GM23338 (cell line): ENCODE results near the gene MOXD1. TPM values are rescaled to one million over a fixed set of nuclear protein-coding genes. Genes with fewer than 3 reads are reported as not detected.

Experiments
- ATAC-seq: fragments of 200-7000 bp; cut with Tn5 transposase; 3 replicates; pipeline ENCODE4 v1.9.1; 2020
- DNase-seq: peaks from one replicate; pipeline ENCODE4 v3.0.0-alpha.2; 2015; ENCODE audit warnings: low spot score
- H2AFZ ChIP-seq: fragments of 200-600 bp; sonication (generic); 2 replicates; pipeline ENCODE4 v1.8.0; 2016; ENCODE audit warnings: antibody characterized with exemption, mild to moderate bottlenecking, moderate library complexity
- H3F3A ChIP-seq: fragments of 200-600 bp; sonication (generic); replicated peaks from 2 replicates; pipeline ENCODE4 v1.8.0; 2017; ENCODE audit warnings: antibody characterized with exemption, mixed run types, low read depth
- H3K27ac ChIP-seq: fragments of 200-600 bp; sonication (generic); 2 replicates; pipeline ENCODE4 v1.6.1; 2016; ENCODE audit warnings: low read depth
- H3K27me3 ChIP-seq: fragments of 200-600 bp; sonication (generic); 2 replicates; pipeline ENCODE4 v1.8.0; 2016; ENCODE audit warnings: mild to moderate bottlenecking, mixed run types, moderate library complexity; ENCODE audit not compliant: insufficient read depth
- H3K36me3 ChIP-seq: fragments of 200-600 bp; sonication (generic); 2 replicates; pipeline ENCODE4 v1.8.0; 2016; ENCODE audit warnings: mild to moderate bottlenecking; ENCODE audit not compliant: insufficient read depth
- H3K4me1 ChIP-seq: fragments of 200-600 bp; sonication (generic); 2 replicates; pipeline ENCODE4 v1.8.0; 2016; ENCODE audit warnings: mild to moderate bottlenecking, moderate library complexity; ENCODE audit not compliant: insufficient read depth
- H3K4me2 ChIP-seq: fragments of 200-600 bp; sonication (generic); 2 replicates; pipeline ENCODE4 v1.7.1; 2017; ENCODE audit warnings: mixed run types
- H3K4me3 ChIP-seq: fragments of 200-600 bp; sonication (generic); 2 replicates; pipeline ENCODE4 v1.6.1; 2016; ENCODE audit warnings: mixed run types
- H3K79me2 ChIP-seq: fragments of 200-600 bp; sonication (generic); replicated peaks from 2 replicates; pipeline ENCODE4 v1.8.0; 2017; ENCODE audit warnings: mild to moderate bottlenecking; ENCODE audit not compliant: insufficient read depth
- H3K9me2 ChIP-seq: fragments of 200-600 bp; sonication (generic); 2 replicates; pipeline ENCODE4 v1.8.0; 2017; ENCODE audit not compliant: insufficient read depth
- H4K20me1 ChIP-seq: fragments of 200-600 bp; sonication (generic); replicated peaks from 2 replicates; pipeline ENCODE4 v1.8.0; 2017; ENCODE audit warnings: mild to moderate bottlenecking; ENCODE audit not compliant: insufficient read depth
- H3K27ac Mint-ChIP-seq: 2 replicates; pipeline ENCODE4 v1.8.0; 2020; ENCODE audit warnings: inconsistent platforms, mild to moderate bottlenecking, moderate library complexity, mixed read lengths
- H3K27me3 Mint-ChIP-seq: 3 replicates; pipeline ENCODE4 v1.8.0; 2022; ENCODE audit warnings: low read depth, mild to moderate bottlenecking, moderate library complexity, mixed read lengths, inconsistent platforms; ENCODE audit not compliant: insufficient read depth, poor library complexity
- H3K36me3 Mint-ChIP-seq: 3 replicates; pipeline ENCODE4 v1.8.0; 2021; ENCODE audit warnings: low read depth, mild to moderate bottlenecking, inconsistent platforms, moderate library complexity, mixed read lengths
- H3K4me1 Mint-ChIP-seq: 3 replicates; pipeline ENCODE4 v1.8.0; 2020; ENCODE audit warnings: mild to moderate bottlenecking, inconsistent platforms, mixed read lengths
- H3K4me3 Mint-ChIP-seq: 3 replicates; pipeline ENCODE4 v1.8.0; 2021; ENCODE audit warnings: moderate library complexity, mild to moderate bottlenecking, inconsistent platforms, mixed read lengths
- H3K9me3 Mint-ChIP-seq: 3 replicates; pipeline ENCODE4 v1.8.0; 2020; ENCODE audit warnings: moderate library complexity, mild to moderate bottlenecking, inconsistent platforms, mixed read lengths
- JUNB ChIP-seq: IDR thresholded peaks from one replicate; pipeline ENCODE4 v1.6.1; 2016; ENCODE audit warnings: antibody characterized with exemption; ENCODE audit not compliant: unreplicated experiment
- NANOG ChIP-seq: IDR thresholded peaks from 2 replicates; pipeline ENCODE4 v1.6.1; 2016; ENCODE audit warnings: antibody characterized with exemption, borderline replicate concordance
- POLR2AphosphoS5 ChIP-seq: IDR thresholded peaks from 2 replicates; pipeline ENCODE4 v1.6.1; 2016; ENCODE audit warnings: antibody characterized with exemption, low read depth
- STAT1 ChIP-seq: IDR thresholded peaks from one replicate; pipeline ENCODE4 v1.6.1; 2016; ENCODE audit warnings: antibody characterized with exemption; ENCODE audit not compliant: unreplicated experiment
- ZNF462 ChIP-seq: fragments of 250-450 bp; sonication (Bioruptor Pico); IDR thresholded peaks from 2 replicates; pipeline ENCODE4 v1.5.0; 2020; ENCODE audit warnings: mild to moderate bottlenecking, moderate library complexity
- polyA plus RNA-seq: library from polyadenylated mRNA; unstranded; fragments of >200 nt; fragmentation: Nextera tagmentation; extraction: Ambion mirVana; gene quantifications from 2 replicates; pipeline ENCODE4 v1.2.1, GENCODE V29; 2016
- total RNA-seq: library from RNA; depleted of rRNA; stranded (reverse); fragments of >200 nt; shearing (Covaris generic); gene quantifications from 2 replicates; pipeline ENCODE4 v1.2.3, GENCODE V29; 2014

Gene MOXD1
- total and polyA plus RNA-seq, 2 experiments from 2014 or later: 1.7 to 4.3 TPM

GRCh38 chr6:132364306-132365074 is 36.8 kb downstream of the MOXD1 start:
- Histone ChIP-seq H2AFZ (no peak overlapping the region), H3K4me3 (no peak overlapping the region), H3K79me2 (no peaks in the 10 kb centered on the region), H3F3A (no peaks in the 10 kb centered on the region), H3K9me2 (no peaks in the 10 kb centered on the region), H3K27ac (no peak overlapping the region), H4K20me1 (no peaks in the 10 kb centered on the region), H3K4me2 (no peak overlapping the region), H3K4me1 (no peaks in the 10 kb centered on the region), H3K27me3 (no peaks in the 10 kb centered on the region), H3K36me3 (no peaks in the 10 kb centered on the region)
- TF ChIP-seq NANOG (no peak), POLR2AphosphoS5 (no peak), JUNB (no peak), STAT1 (no peak), ZNF462 (CRISPR knock-in tag) (no peak)
- no peaks in the 10 kb centered on the region for H3K27me3 Mint-ChIP-seq
- DNase-seq: no peak
- H3K27ac Mint-ChIP-seq: no peak overlapping the region
- H3K4me1 Mint-ChIP-seq: no peaks in the 10 kb centered on the region
- H3K9me3 Mint-ChIP-seq: no peaks in the 10 kb centered on the region
- no peak for ATAC-seq
- H3K36me3 Mint-ChIP-seq: no peaks in the 10 kb centered on the region
- no peak overlapping the region for H3K4me3 Mint-ChIP-seq
